PC-3 (cell line): ENCODE data around the gene ARHGAP19.

Source experiments
- EZH2 ChIP-seq: fragments of 300-600 bp; sonication (generic); IDR thresholded peaks from one replicate; pipeline ENCODE4 v1.6.1; 2017; ENCODE audit warnings: antibody characterized with exemption, mild to moderate bottlenecking, low read length; ENCODE audit not compliant: unreplicated experiment
- EZH2phosphoT487 ChIP-seq: fragments of 300-600 bp; sonication (generic); IDR thresholded peaks from 2 replicates; pipeline ENCODE4 v1.6.1; 2018; ENCODE audit warnings: mild to moderate bottlenecking, antibody characterized with exemption, low read length, borderline replicate concordance
- TF ChIP-seq, protein P1 (sequence below): fragments of 300-600 bp; sonication (generic); conservative IDR thresholded peaks from 2 replicates; pipeline ENCODE4 v1.5.1; 2017; ENCODE audit warnings: antibody characterized with exemption, low read depth, mild to moderate bottlenecking, low read length

- TF ChIP-seq, protein P1, sequence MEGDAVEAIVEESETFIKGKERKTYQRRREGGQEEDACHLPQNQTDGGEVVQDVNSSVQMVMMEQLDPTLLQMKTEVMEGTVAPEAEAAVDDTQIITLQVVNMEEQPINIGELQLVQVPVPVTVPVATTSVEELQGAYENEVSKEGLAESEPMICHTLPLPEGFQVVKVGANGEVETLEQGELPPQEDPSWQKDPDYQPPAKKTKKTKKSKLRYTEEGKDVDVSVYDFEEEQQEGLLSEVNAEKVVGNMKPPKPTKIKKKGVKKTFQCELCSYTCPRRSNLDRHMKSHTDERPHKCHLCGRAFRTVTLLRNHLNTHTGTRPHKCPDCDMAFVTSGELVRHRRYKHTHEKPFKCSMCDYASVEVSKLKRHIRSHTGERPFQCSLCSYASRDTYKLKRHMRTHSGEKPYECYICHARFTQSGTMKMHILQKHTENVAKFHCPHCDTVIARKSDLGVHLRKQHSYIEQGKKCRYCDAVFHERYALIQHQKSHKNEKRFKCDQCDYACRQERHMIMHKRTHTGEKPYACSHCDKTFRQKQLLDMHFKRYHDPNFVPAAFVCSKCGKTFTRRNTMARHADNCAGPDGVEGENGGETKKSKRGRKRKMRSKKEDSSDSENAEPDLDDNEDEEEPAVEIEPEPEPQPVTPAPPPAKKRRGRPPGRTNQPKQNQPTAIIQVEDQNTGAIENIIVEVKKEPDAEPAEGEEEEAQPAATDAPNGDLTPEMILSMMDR: no peak
- TF ChIP-seq EZH2phosphoT487: no peak
- TF ChIP-seq EZH2: no peak
These were observed 5.3 kb upstream of the ARHGAP19 start for GRCh38 chr10:97297556-97298222.
